ENCODE data around the gene PPFIBP1. TPM values are rescaled to one million over a fixed set of nuclear protein-coding genes. Genes with fewer than 3 reads are reported as not detected.

PPFIBP1 gene
- polyA plus RNA-seq, 4 donors: 4.9 to 29.3 (median 12.7) TPM

DNA sequence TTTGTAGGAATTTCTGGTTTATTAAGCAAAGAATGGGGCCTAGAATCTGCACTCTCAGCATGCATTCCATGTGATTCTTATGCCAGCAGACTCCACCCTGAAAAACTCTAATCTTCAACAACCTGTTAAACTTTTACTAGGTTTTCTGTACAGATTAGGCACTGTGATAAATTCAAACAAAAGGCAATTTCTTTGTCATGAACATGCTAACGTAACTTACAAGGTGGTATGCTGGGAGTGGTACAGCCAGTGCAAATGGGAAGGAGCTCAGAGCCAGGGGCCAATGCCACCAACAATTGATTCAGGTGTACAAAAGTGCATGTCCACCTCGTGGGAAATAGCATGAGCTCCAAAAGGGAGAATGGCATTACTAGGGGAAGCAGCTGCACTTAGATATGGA is 83.0 kb downstream of the PPFIBP1 start:
- DNase-seq (peak; percentile 9 to 29), FAIRE-seq (no peak)
- Histone ChIP-seq H3K4me3 (ENCODE audit: low read depth in 1 of 3, low read length in 3 of 3) (no peak overlapping the region), H3K36me3 (ENCODE audit: control insufficient read depth in 3 of 3, insufficient read depth in 2 of 3, low read depth in 1 of 3, low read length in 3 of 3) (no peaks in the 10 kb centered on the region), H3K27me3 (ENCODE audit: control insufficient read depth in 3 of 3, insufficient read depth in 3 of 3, low read length in 3 of 3) (no peaks in the 10 kb centered on the region), H3K9me3 (ENCODE audit: control insufficient read depth in 2 of 2, insufficient read depth in 1 of 2, low read depth in 1 of 2, low read length in 1 of 2) (peaks cover 0 to 9% of the 10 kb centered on the region in 2 donors), H3K27ac (ENCODE audit: low read depth in 1 of 3, low read length in 2 of 3) (no peak overlapping the region), H3K4me1 (ENCODE audit: control insufficient read depth in 3 of 3, insufficient read depth in 2 of 3, low read depth in 1 of 3, low read length in 2 of 3) (peaks cover 0 to 2% (median 0%) of the 10 kb centered on the region in 3 donors)
- WGBS, 3 donors: 3 to 23% (median 7%) methylated on average over 2 of the region's 2 CpGs

DNA sequence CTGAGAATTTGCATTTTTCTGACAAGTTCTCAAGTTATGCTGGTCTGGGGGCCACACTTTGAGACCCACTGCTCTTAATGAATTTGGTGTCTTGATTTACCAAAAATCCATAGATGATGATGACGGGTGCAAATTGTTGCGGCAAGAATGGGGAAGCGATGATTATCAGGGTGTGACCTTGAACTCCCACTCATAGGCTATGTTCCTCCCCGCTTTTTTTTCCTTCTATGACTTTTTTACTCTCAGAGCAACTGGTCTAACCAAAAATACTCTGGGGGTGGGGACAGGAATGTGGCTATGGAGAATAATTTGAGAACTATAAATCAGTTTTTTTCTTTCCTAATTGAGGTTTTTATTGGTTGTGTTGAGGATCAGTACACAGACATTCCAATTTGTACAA is 83.6 kb downstream of the PPFIBP1 start:
- no peaks in the 10 kb centered on the region for H3K27me3 ChIP-seq (ENCODE audit: control insufficient read depth in 3 of 3, insufficient read depth in 3 of 3, low read length in 3 of 3)
- H3K9me3 ChIP-seq (ENCODE audit: control insufficient read depth in 2 of 2, insufficient read depth in 1 of 2, low read depth in 1 of 2, low read length in 1 of 2): peaks cover 0 to 9% of the 10 kb centered on the region in 2 donors
- FAIRE-seq (no peak), DNase-seq (no peak)
- H3K36me3 ChIP-seq (ENCODE audit: control insufficient read depth in 3 of 3, insufficient read depth in 2 of 3, low read depth in 1 of 3, low read length in 3 of 3): no peaks in the 10 kb centered on the region
- WGBS, 3 donors: 57 to 81% (median 76%) methylated on average over 4 of the region's 4 CpGs
- peaks cover 0 to 2% (median 0%) of the 10 kb centered on the region in 3 donors for H3K4me1 ChIP-seq (ENCODE audit: control insufficient read depth in 3 of 3, insufficient read depth in 2 of 3, low read depth in 1 of 3, low read length in 2 of 3)
- H3K4me3 ChIP-seq (ENCODE audit: low read depth in 1 of 3, low read length in 3 of 3): no peak overlapping the region
- no peak overlapping the region for H3K27ac ChIP-seq (ENCODE audit: low read depth in 1 of 3, low read length in 2 of 3)

DNA sequence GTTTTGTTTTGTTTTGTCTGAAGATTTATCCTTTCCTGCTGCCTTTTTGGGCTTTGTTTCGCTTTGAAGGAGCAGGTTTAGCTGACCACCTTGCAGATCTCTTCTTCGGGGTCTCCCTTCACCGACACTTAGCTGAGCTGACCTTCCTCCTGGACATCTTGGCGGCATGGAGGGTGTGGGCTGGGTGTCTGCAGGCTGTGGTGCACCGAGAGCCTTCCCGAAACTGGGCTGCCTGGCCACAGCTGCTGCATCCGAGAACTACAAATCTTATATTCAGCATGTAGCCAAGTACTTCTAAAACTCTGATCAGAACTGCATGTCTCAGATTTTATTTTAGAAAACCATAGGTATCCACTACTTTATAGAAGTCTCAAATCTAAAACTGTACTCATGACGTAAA is 84.9 kb downstream of the PPFIBP1 start:
- peaks cover 0 to 2% (median 0%) of the 10 kb centered on the region in 3 donors for H3K4me1 ChIP-seq (ENCODE audit: control insufficient read depth in 3 of 3, insufficient read depth in 2 of 3, low read depth in 1 of 3, low read length in 2 of 3)
- FAIRE-seq: no peak
- WGBS, 3 donors: 77 to 90% (median 90%) methylated on average over 8 of the region's 8 CpGs

DNA sequence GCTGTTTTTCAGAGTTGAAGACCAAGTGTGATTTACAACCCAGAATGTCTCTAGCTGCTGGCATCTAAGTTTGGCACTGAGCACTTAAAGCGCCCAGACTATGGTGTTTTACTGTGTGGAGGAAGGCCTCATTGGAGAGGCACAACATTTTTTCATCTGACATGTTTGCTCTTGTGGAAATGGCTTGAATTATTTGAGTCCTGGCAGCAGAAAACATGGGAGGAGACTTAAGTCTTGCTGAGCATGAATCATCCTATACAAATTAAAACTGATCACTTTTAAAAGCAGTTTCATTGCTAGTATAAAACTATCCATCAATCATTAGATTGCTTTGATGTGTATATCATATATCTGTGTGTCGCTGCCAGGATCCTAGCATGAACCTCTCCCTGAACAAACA is 86.4 kb downstream of the PPFIBP1 start:
- Histone ChIP-seq H3K4me3 (ENCODE audit: low read depth in 1 of 3, low read length in 3 of 3) (no peak overlapping the region), H3K4me1 (ENCODE audit: control insufficient read depth in 3 of 3, insufficient read depth in 2 of 3, low read depth in 1 of 3, low read length in 2 of 3) (peaks cover 0 to 5% (median 2%) of the 10 kb centered on the region in 3 donors), H3K9me3 (ENCODE audit: control insufficient read depth in 2 of 2, insufficient read depth in 1 of 2, low read depth in 1 of 2, low read length in 1 of 2) (no peaks in the 10 kb centered on the region), H3K27me3 (ENCODE audit: control insufficient read depth in 3 of 3, insufficient read depth in 3 of 3, low read length in 3 of 3) (no peaks in the 10 kb centered on the region), H3K36me3 (ENCODE audit: control insufficient read depth in 3 of 3, insufficient read depth in 2 of 3, low read depth in 1 of 3, low read length in 3 of 3) (no peaks in the 10 kb centered on the region), H3K27ac (ENCODE audit: low read depth in 1 of 3, low read length in 2 of 3) (no peak overlapping the region)
- WGBS, 3 donors: 12 to 49% (median 35%) methylated on average over 2 of the region's 2 CpGs
- DNase-seq (peak in 1 of 2 donors; percentile 39), FAIRE-seq (no peak)

More for the DNA sequence above, 84.9 kb downstream of the PPFIBP1 start:
- peaks cover 0 to 9% of the 10 kb centered on the region in 2 donors for H3K9me3 ChIP-seq (ENCODE audit: control insufficient read depth in 2 of 2, insufficient read depth in 1 of 2, low read depth in 1 of 2, low read length in 1 of 2)
- no peak for DNase-seq
- no peak overlapping the region for H3K4me3 ChIP-seq (ENCODE audit: low read depth in 1 of 3, low read length in 3 of 3)
- no peaks in the 10 kb centered on the region for H3K36me3 ChIP-seq (ENCODE audit: control insufficient read depth in 3 of 3, insufficient read depth in 2 of 3, low read depth in 1 of 3, low read length in 3 of 3)
- peak overlapping the region in 1 of 3 donors; percentile 14 for H3K27ac ChIP-seq (ENCODE audit: low read depth in 1 of 3, low read length in 2 of 3)
- no peaks in the 10 kb centered on the region for H3K27me3 ChIP-seq (ENCODE audit: control insufficient read depth in 3 of 3, insufficient read depth in 3 of 3, low read length in 3 of 3)

DNA sequence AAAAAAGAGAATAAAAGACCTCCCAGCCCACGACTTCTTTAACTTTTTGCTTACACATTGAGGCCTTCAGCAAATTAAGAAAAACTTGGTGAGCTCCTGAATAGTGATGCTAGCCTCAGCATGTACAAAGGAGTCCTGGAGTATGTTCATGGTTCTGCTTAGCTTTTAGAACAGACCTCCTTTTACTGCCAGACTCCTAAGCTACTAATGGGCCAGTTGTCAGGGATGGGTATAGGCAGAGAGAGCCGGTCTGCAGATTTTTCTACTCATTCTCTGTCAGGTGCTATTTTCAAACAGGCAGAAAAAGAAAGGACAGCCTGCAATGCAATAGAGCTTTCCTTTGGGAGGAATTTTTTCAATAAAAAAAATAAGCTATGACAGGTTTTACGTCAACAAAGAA is 90.4 kb downstream of the PPFIBP1 start:
- no peak for FAIRE-seq
- Histone ChIP-seq H3K9me3 (ENCODE audit: control insufficient read depth in 2 of 2, insufficient read depth in 1 of 2, low read depth in 1 of 2, low read length in 1 of 2) (no peaks in the 10 kb centered on the region), H3K36me3 (ENCODE audit: control insufficient read depth in 3 of 3, insufficient read depth in 2 of 3, low read depth in 1 of 3, low read length in 3 of 3) (no peaks in the 10 kb centered on the region), H3K27ac (ENCODE audit: low read depth in 1 of 3, low read length in 2 of 3) (no peak overlapping the region), H3K27me3 (ENCODE audit: control insufficient read depth in 3 of 3, insufficient read depth in 3 of 3, low read length in 3 of 3) (no peaks in the 10 kb centered on the region), H3K4me1 (ENCODE audit: control insufficient read depth in 3 of 3, insufficient read depth in 2 of 3, low read depth in 1 of 3, low read length in 2 of 3) (peaks cover 0 to 9% (median 2%) of the 10 kb centered on the region in 3 donors), H3K4me3 (ENCODE audit: low read depth in 1 of 3, low read length in 3 of 3) (no peak overlapping the region)
- WGBS, 3 donors: 87 to 96% (median 88%) methylated on average over 3 of the region's 3 CpGs
- DNase-seq: no peak

DNA sequence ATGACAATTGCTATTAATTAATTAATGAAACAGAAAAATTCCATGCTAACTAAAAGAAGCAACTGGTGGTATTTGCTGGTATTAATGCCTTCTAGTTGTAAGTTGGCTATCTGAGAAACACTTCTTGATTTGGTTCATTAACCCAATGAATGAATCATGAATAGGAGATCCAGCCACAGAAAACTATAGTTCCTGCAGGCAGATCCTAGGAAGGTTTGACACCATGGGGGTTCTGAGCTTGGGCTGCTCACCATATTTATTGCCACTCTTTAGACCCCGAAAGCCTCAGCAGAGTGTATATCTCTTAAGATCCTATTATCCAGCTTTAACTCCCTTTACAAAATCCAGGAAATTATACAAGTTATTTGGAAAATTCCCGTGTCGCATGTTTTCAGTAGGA is 90.9 kb downstream of the PPFIBP1 start:
- Histone ChIP-seq H3K9me3 (ENCODE audit: control insufficient read depth in 2 of 2, insufficient read depth in 1 of 2, low read depth in 1 of 2, low read length in 1 of 2) (no peaks in the 10 kb centered on the region), H3K4me1 (ENCODE audit: control insufficient read depth in 3 of 3, insufficient read depth in 2 of 3, low read depth in 1 of 3, low read length in 2 of 3) (peaks cover 0 to 9% (median 2%) of the 10 kb centered on the region in 3 donors), H3K27me3 (ENCODE audit: control insufficient read depth in 3 of 3, insufficient read depth in 3 of 3, low read length in 3 of 3) (no peaks in the 10 kb centered on the region), H3K4me3 (ENCODE audit: low read depth in 1 of 3, low read length in 3 of 3) (no peak overlapping the region), H3K27ac (ENCODE audit: low read depth in 1 of 3, low read length in 2 of 3) (no peak overlapping the region), H3K36me3 (ENCODE audit: control insufficient read depth in 3 of 3, insufficient read depth in 2 of 3, low read depth in 1 of 3, low read length in 3 of 3) (no peaks in the 10 kb centered on the region)
- FAIRE-seq (no peak), DNase-seq (no peak)
- WGBS, 3 donors: 92 to 94% (median 93%) methylated on average over 3 of the region's 3 CpGs

DNA sequence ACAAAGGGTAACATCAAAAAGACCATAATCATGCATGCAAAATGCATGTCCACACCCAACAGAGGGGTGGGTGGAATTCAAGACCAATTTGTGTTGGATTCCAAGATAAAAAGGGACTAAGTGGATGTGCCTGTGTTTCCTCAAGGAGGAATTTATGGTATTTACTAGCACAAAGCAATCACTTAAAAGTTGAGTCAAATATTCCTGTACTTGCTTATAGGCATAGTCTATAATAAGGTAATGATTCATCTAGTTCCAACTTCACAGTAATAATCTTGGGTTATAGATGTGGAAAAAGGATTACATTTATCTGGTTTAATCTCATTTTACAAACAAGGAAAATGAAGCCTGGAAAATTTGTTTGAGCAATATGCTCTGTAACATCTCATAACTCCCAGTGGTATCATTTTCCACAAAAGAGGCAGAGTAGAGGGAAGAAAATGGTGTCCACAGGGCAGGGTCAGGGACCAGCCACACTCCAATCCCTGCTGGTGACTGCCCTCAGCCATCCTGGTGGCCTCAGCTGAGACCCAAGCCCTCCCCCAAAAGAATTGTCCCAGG is 91.4 kb downstream of the PPFIBP1 start:
- FAIRE-seq: no peak
- Histone ChIP-seq H3K9me3 (ENCODE audit: control insufficient read depth in 2 of 2, insufficient read depth in 1 of 2, low read depth in 1 of 2, low read length in 1 of 2) (no peaks in the 10 kb centered on the region), H3K36me3 (ENCODE audit: control insufficient read depth in 3 of 3, insufficient read depth in 2 of 3, low read depth in 1 of 3, low read length in 3 of 3) (no peaks in the 10 kb centered on the region), H3K4me3 (ENCODE audit: low read depth in 1 of 3, low read length in 3 of 3) (no peak overlapping the region), H3K4me1 (ENCODE audit: control insufficient read depth in 3 of 3, insufficient read depth in 2 of 3, low read depth in 1 of 3, low read length in 2 of 3) (peaks cover 0 to 9% (median 0%) of the 10 kb centered on the region in 3 donors), H3K27me3 (ENCODE audit: control insufficient read depth in 3 of 3, insufficient read depth in 3 of 3, low read length in 3 of 3) (no peaks in the 10 kb centered on the region), H3K27ac (ENCODE audit: low read depth in 1 of 3, low read length in 2 of 3) (no peak overlapping the region)
- no peak for DNase-seq

DNA sequence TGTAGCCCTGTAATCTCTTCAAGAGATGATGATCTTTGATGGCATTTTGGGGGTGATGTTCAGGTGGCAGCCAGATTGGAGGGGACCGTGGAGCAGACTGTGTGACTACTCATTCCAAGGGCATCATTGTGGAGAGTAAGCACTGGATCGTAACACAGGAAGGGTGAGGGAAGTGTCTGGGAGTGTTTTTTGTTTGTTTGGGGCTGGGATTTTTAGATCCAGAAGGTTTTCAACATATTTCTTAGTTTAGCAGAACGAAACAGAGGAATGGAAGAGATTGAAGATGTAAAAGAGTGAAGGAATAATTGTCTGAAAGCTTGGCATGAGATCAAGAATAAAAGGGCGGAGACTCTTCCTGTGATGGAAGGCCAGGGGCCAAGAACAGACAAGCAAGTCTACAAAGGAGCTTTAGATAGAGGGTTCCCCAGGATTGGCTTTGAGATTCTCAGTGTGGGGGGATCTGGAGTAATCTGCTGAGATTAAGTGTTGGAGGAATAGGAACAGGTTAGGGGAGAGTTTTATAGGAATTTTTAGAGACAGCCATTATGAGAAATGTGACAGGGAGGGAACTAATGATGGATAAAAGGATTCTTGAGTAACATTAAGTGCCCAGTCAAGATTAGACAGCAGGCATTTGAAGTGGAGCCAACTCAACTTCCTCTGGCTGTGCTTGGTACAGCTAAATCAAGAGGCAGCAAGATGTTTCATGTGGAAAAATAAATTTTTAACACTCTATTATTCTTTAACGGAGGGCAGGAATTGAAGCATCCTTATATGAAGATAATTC is 92.5 kb downstream of the PPFIBP1 start:
- no peaks in the 10 kb centered on the region for H3K36me3 ChIP-seq (ENCODE audit: control insufficient read depth in 3 of 3, insufficient read depth in 2 of 3, low read depth in 1 of 3, low read length in 3 of 3)
- DNase-seq (no peak), FAIRE-seq (no peak)

More for the DNA sequence above, 92.5 kb downstream of the PPFIBP1 start:
- Histone ChIP-seq H3K4me1 (ENCODE audit: control insufficient read depth in 3 of 3, insufficient read depth in 2 of 3, low read depth in 1 of 3, low read length in 2 of 3) (peaks cover 0 to 9% (median 0%) of the 10 kb centered on the region in 3 donors), H3K9me3 (ENCODE audit: control insufficient read depth in 2 of 2, insufficient read depth in 1 of 2, low read depth in 1 of 2, low read length in 1 of 2) (no peaks in the 10 kb centered on the region), H3K27ac (ENCODE audit: low read depth in 1 of 3, low read length in 2 of 3) (no peak overlapping the region), H3K4me3 (ENCODE audit: low read depth in 1 of 3, low read length in 3 of 3) (no peak overlapping the region), H3K27me3 (ENCODE audit: control insufficient read depth in 3 of 3, insufficient read depth in 3 of 3, low read length in 3 of 3) (no peaks in the 10 kb centered on the region)
- WGBS, 3 donors: 75 to 81% (median 78%) methylated on average over 5 of the region's 5 CpGs

All from small intestine (tissue), 7 donors.